IPS-11a (cell line): Measurements from ENCODE around the gene SNCG.
"Not testable (repeated sequence)": the region's sequence is repeated elsewhere in the genome, so short reads cannot be mapped to it uniquely, and the experiment has no call there.

Source experiments
- H3K4me3 ChIP-seq: one replicate; pipeline ENCODE4 v1.5.1; 2013; ENCODE audit warnings: low read depth, low read length, control low read depth

SNCG gene

DNA sequence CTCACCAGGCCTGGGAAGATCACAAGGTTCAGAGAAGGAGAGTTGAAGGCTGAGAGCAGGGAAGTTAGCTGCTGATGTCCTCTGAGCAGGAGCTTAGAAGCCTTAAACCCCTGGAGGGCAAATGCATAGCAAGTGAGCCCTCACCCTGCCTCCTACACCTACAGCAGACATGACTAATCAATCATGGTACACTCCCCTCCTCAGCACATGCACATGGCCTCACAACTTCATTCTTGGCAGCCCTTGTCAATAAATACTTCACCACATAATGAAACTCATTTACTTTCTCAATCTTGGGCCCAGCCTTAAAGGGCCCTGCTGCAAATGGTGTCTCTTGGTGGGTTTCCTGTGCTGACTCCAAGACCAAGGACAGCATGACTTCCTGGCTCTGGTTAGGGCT is 13.9 kb upstream of the SNCG start:
- H3K4me3 ChIP-seq, result no peak overlapping the region

DNA sequence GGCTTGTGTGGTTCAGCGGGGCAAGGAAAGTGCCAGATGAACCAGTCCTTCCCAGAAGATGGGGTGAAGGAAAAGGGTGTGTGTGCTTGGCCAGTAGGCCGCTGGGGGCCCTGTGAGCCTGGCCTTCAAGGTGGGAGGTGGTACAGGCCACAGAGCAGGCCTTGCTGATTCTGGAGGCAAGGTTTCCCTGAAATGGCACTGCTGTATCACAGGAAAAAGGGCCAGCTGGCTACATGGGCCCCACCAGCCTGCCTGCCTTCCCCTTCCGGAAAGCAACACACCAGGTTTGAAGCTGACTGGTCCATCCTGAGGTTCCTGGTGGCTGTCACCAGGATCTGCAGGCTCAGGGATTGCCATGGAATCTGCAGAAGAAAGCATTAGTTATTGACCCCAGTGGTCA is 13.5 kb upstream of the SNCG start:
- H3K4me3 ChIP-seq, result no peak overlapping the region

DNA sequence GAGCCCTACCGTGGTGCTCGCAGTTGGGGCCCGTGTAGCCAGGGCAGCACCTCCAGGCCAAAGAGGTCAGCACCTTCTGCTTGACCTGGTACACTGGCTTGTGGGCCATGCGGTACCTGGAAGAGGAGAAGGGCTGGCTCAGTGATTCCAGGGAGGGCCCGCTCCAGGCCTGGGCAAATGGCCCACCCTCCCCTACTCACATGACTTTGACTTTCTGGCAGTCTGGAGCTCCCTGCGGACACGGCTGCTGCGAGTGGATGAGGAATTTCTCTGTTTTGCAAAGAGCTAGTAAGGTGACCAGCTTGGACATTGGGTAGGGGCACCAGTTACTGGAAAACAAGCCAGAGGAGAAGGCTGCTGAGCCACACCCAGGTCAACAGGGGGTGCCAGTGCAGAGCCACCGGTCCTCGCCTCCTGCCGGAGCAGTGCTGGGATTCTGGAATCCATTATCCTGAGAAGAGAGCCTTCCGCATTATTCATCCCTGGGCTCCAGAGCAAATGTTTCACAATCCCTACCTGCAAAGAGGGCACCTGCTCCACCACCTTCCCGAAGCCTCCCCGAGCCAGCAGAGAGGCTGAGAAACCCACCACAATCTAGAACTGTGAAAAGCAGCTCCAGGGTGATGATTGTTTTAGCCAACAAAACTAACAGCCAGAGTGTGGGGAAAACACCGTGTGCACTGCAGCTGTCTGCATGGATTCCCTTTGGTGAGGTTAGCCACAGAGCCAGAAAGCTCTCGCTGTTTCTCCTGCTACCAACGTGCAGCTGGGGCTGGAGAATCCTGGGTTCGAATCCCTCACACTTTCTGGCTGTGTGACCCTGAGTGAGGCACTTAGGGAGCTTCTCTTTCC is 12.8 kb upstream of the SNCG start:
- no peak overlapping the region for H3K4me3 ChIP-seq

DNA sequence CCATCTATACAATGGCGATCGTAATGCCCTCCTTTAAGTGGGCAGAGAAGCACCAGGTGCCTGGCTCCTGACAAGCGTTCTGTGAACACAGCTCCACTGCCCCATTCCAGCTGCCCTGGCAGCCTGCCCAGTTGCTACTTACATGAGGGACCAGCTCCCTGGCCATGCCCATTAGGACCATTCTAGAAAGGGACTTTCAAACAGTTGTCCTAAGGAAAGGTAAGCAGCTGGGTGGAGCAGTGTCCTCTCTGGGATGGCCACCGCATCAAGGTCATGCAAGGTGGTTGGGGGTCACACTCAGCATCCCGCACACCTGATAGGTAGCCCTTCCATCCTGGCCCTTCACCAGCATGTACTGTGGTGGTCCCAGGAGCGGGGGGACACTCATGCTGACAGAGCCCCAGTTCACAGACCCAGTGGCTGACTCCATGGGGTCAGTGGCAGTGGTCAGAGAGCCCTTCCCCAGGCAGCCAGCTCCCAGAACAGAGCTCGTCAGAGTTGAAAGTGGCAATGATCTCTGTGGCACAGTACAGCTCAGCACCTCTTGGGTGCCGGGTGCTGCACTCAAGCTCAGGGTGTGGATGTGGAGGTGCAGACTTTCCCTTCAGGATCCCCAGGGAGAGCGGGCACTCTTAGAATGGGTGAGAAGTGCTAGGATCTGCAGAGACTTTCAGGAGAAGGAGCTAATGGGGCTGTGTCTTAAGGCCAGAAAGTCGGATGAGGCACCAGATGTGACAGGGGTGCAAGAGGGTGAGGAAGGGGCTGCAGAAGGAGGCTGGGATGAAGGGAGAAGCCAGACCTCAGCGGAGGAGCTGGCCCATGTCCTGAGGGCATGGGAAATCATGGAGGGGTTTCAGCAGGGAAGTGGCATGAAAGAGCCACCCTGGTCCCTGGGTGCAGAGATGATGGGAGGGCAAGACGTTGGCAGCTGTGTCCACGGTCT is 11.9 kb upstream of the SNCG start:
- no peak overlapping the region for H3K4me3 ChIP-seq

DNA sequence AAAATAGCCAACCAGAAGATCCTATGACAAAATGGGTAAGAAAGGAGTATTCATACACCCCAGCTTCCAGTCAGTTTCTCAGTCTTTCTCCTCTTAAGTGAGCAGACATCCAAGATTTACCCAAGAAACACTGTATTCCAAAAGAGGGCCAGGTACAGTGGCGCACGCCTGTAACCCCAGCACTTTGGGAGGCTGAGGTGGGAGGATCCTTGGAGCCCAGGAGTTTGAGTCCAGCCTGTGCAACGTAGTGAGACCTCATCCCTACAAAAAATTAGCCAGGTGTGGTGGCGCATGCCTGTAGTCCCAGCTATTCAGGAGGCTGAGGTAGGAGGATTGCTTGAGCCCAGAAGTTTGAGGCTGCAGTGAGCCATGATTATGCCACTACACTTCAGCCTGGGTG is 10.6 kb upstream of the SNCG start:
- H3K4me3 ChIP-seq, result not testable (repeated sequence)

DNA sequence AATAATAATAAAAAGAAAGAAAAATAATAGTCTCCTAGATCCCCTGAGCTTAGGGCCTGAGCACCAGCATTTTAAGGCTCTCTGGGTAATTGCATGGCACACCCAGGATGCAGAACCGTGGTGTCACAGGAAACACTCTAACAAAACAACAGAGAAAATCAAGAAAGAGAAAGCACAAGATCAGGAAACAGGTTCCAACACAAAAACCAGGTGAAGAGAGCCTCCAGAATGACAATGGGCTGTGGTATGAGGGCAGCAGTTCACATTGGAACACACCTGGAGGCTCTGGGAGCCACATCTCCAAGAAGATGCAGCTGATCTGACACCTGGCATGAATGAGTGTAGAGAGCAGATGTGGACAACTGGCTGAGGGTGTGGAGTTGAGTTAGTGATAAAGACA is 8.1 kb upstream of the SNCG start:
- H3K4me3 ChIP-seq, result no peak overlapping the region

DNA sequence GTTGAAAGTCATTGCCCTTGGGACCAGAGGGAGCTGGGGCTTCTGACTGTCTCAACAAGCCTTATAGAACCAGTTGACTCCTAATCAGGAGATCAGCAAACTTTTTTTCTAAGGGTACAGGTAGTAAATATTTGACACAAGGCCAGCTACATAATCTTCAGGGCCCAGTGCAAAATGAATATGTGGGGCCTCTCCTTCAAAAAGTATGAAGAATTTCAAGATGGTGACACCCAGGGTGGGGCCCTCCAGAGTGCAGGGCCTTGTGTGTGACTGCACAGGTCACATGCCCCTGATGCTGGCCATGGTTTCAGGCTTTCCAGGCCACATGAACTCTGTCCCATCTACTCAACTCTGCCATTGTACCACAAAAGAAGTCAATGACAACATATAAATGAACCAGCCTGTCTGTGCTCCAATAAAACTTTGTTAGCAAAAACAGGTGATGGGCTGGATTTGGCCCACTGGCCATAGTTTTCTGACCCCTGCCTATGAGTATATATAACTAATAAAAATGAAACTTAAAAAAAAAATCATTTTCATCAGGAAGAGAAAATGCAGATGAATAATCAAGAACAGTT is 7.1 kb upstream of the SNCG start:
- H3K4me3 ChIP-seq, result no peak overlapping the region

DNA sequence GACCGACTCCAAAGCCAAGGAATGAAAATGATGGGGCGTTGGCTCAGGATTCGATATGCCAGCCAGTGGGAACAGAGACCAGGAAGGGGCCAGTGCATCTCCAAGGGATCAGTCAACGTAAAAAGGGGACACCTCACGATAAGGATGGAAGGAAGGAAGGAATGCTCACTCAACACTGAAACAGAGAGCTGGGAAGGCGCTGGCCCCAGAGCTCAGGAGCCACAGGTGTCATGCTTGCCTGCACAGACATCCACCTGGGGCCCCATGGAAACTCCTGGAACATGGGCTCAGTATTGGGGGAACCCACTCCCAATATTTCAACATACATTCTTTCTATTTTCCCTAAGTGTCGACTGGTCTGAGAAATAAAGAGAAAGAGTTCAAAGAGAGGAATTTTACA is 6.3 kb upstream of the SNCG start:
- H3K4me3 ChIP-seq, result no peak overlapping the region

DNA sequence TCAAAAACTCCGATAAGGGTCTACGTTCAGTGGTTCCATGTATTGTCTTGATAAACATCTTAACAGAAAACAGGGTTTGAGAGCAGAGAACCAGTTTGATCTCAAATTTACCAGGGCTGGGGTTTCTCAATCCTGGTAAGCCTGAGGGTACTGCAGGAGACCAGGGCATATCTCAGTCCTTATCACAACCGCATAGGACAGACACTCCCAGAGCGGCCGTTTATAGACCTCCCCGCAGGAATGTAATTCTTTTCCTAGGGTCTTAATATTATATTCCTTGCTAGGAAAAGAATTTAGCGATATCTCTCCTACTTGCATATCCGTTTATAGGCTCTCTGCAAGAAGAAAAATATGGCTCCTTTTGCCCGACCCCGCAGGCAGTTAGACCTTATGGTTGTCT is 5.7 kb upstream of the SNCG start:
- not testable (repeated sequence) for H3K4me3 ChIP-seq

DNA sequence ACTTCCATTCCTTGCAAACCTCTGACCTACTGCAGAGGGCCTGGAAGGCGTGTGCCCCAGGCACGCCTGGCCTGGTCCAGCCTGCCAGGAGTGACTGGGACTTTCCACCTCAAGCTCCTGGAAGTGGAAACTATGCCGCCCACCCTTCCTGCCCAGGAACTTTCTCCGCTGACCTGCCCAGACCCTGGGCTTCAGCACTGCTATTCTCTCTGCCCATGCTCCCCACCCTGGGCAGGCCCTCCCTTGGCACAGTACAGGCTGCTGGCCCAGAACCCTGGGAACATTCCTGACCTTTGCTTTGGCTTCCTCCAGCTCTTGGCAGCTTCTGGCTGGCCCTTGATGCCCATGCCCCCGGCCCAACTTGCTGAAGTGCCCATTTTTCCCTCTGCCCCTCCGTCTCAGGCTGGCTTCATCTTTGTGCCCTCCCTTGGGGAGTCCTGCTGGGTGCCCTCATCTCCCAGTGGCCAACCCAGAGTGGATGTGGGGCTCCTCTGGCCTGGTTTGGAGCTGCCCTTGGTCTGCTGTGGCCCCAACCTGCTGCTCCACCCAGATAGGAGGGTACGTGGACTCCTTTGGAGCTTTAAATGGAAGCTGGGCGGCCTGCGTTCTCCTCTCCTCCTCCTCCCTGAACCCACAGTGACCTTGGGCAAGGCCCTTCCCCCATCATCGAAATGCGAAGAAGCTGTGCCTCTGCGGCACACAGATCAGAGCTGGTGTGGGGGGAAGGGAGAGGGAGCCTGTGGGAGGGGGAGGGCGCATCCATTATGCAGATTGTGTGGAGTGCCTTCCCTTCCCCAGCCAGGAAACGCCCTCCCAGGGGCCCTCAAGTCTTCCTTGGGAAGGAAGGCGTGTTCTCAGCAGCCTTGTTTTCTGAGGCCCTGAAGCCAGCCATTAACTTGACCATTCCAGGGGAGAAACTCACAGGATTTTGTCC is 4.4 kb upstream of the SNCG start:
- no peak overlapping the region for H3K4me3 ChIP-seq

DNA sequence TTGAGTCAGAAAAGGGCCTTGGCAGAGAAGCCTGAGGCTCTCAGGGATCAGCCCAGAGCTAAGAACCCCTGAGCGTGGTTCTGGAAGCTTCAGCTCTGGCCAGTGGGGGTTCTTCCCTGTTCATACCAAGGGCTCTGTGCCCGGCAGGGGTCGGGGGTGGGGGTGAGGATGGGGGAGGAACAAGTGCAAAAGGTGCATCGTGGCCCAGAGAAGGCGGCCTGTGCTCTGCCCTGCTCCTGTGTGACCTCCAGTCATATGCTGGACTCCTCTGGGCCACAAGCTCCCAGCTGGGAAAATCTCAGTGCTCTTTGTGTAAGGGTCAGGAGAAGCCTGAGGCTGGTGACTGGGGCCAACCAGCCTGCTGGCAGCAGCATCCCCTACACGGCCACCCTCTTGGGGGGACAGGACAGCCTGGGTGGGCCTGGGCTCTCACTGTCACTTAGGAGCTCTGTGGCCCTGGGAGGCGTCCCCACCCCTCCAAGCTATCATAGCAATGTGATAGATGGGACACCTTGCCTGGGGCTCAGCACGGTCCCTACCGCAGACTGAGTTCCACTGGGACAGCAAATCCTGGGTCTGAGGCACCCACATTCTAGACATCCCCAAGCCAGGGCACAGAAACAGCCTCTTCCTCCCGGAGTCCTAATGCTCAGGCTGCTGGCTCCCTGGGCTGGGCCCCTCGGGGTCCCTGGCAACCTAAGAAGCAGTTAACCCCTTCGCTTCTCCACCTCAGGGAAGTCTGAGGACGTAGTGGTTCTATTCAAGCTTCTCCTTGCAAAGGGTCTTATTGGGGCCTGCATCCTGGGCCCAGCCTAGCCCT is 3.5 kb upstream of the SNCG start:
- H3K4me3 ChIP-seq, result no peak overlapping the region

DNA sequence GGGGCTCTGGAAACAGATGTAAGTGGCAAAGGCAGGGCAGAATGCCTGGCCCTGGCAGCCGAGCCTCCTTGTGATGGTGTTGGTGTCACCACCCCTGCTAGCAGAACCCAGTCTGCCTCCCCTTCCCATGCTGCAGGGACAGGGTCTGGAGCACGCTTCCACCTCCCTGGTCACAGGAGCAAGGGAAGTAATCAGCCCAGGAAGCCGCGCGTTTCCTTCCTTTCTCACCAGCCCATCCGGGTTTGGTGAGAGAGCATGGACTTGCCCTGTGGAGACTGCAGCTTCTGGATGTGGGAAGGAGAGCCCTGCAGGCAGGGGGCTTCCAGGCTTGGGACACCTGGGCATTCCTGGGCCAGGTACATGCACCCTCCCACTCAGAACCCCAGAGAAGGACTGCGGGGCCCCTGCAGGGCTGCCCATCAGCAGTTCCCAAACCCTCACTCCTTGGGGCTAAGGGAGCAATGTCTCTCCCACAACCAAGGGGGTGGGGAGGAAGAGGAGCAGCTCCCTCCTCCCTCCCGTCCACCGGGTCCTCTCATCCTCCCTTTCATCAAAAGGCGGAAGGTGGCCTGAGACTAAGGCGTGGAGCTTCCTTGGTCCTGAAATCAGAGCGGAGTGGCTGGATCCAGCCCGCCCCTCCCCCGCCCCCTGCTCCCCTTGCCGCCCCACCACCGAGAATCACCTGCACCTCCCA is 2.8 kb upstream of the SNCG start:
- no peak overlapping the region for H3K4me3 ChIP-seq

DNA sequence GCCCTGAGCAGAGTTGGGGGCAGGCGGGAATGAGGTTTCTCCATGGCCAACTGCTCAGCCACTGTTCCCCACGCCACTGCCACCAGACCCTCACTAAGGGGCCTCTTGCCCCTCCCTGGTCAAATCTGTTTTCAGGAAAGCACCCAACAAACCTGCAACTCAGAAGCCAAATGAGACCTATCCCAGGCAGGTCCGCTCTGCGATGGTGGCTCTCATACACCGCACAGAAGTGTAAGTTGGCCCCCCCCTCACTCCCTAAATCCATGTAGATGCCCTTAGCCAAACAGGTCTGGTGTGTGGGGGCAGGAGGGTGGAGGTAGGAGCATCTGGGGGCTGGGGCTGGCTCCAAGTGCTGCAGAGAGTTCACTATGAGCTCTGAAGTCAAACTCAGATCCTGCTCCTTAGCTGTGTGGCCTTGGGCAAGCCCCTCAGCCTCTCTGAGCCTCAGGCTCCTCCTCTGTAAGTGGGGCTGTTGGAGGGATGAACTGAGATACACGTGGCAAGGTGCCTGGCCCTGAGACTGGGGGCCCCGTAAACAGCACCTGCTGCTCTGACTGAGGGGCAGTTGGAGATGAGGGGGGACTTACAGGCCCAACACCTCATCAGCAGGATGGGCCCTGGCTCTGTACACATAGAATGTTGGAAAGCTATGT is 2.1 kb upstream of the SNCG start:
- H3K4me3 ChIP-seq, result no peak overlapping the region

DNA sequence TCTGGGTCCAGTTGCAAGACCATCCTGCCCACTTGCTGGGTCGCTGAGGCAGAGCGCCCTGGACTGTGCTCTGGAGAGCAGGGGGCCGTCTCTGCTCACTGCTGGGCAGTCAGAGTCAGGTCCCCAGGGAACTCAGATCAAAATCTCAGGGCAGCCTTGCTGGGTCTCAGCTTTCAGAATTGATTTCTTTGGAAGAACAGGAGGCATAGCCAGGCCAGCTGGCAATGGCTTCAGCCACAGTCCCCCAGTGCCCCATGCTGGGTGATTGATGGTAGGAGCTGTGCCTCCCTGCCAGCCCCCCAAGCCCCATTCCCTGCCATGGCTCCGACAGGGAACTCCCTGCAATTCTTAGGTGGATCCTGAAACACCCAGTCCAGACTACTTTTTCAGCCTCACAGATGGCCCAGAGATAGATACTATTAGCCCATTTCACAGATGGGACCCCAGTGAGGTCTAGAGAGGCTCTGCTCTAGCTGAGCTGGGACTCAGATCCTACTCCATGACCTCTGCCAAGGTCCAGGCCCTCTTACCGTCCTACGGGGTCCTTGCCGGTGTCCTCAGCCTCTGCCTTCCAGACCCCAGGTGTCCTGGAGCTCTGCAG is 1.5 kb upstream of the SNCG start:
- no peak overlapping the region for H3K4me3 ChIP-seq

DNA sequence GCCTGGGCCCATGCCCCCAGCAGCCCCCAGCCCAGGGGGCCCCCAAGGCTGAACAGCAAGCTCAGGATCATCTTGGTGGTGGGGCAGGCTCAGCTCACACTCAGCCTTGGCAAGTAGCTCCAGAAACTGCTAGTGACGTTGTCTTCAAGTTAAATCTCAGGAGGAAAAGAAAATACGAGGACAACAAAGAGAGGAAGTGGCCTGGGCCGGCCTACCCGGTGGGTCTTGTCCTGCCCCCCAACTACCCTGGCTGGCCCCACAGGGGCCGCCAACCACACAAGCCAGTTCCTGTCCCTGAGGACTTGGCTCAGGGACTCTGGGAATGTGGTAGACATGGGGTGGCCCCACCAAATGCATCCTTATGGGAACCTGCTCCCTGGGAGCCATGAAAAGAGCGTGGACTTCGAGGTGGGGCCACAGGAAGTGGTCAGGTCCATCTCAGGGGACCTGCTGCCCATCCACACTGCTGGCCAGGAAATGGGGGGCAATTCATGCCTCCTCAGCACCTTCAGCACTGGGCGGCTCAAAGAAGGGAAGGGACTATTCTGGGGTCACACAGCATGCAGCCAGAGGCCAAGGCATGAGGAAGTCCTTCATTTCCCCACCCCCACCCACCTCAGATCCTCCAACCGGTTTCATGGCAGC is 806 bp upstream of the SNCG start, which contains the start of gene MMRN2:
MMRN2 (minus strand) TSS at position 145 of the 645 bp plus-strand sequence; CDS start at position 71, 74 bp downstream.
- H3K4me3 ChIP-seq, result no peak within 1 kb of the TSS

DNA sequence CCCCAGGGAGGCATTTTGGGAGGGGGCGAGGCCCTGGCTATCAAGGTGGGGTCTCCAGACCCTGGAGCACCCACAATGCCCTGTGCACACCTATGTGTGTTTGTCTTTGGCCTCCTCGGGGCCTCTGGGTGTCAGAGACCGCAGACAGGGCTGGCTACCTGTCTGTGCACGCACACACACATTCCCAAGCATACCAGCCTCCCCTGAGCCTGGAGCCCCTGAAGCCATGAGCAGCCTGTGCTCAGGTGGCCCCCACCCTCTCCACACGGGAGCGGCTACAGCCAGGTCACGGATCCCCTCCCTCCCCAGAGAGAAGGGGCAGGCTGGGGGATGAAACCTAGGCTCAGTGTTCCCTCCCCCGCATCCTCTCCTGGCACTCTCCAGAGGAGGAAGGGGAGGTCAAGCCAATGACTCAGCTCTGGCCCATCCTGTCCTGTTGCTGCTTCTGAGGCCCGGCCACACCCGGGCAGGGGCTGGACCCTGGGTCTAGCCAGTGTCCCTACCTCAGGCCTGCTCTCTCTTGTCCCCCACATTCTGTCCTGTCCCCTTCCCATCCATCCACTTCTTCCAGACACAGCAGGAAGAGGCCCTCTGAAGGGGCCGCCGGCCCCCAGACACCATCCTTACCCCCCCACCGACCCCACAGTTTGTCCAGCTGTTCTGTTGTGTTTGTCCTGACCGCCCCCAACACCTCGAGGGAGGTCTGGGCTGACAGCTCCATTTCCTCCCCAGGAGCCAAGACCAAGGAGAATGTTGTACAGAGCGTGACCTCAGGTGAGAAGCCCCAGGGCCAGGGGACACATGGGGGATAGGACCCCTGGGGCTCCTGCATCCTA is 720 bp downstream of the SNCG start:
- no peak overlapping the region for H3K4me3 ChIP-seq

DNA sequence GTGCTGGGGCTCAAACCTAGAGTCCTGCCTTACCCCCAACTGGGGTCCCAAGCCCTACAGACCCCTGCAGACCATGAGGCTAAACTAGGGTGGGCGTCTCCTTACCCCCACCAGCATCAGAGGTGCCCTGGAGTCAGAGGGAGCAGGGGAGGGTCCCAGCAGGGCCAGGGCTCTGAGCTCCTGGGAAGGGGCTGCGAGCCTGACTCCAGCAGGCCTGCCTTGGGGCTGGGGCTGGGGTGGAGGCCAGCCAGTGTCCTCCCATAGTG is 1.3 kb downstream of the SNCG start:
- no peak overlapping the region for H3K4me3 ChIP-seq
